HG03108 (cell line): ENCODE measurements around the gene DCN.

Experiments
- ATAC-seq: cut with Tn5 transposase; IDR thresholded peaks from one replicate; pipeline ENCODE4 v1.9.1; 2021; ENCODE audit warnings: moderate library complexity; ENCODE audit not compliant: unreplicated experiment

The DCN gene

GRCh38 chr12:91140026-91140931 is 42.3 kb downstream of the DCN start:
- no peak for ATAC-seq

- no peak for ATAC-seq
Measured at GRCh38 chr12:91139286-91139685, 43.3 kb downstream of the DCN start.

GRCh38 chr12:91138337-91138920 is 44.2 kb downstream of the DCN start:
- ATAC-seq = no peak

- no peak for ATAC-seq
Measured at GRCh38 chr12:91133871-91134270, 48.7 kb downstream of the DCN start.

- ATAC-seq = no peak
Measured at GRCh38 chr12:91129662-91130362, 52.8 kb downstream of the DCN start.

GRCh38 chr12:91127751-91128150 is 54.9 kb downstream of the DCN start:
- no peak for ATAC-seq

- ATAC-seq = no peak
Measured at GRCh38 chr12:91127306-91127705, 55.3 kb downstream of the DCN start.

GRCh38 chr12:91126516-91126915 is 56.1 kb downstream of the DCN start:
- ATAC-seq = no peak

- ATAC-seq = no peak
Measured at GRCh38 chr12:91123236-91123916, 59.2 kb downstream of the DCN start.

- no peak for ATAC-seq
Measured at GRCh38 chr12:91120781-91121180, 61.8 kb downstream of the DCN start.

GRCh38 chr12:91119089-91119488 is 63.5 kb downstream of the DCN start:
- no peak for ATAC-seq

- no peak for ATAC-seq
Measured at GRCh38 chr12:91113621-91114020, 69.0 kb downstream of the DCN start.

- ATAC-seq = no peak
Measured at GRCh38 chr12:91111366-91112325, 71.0 kb downstream of the DCN start, which contains the start of gene LUM. Gene LUM, minus strand, starts transcription at chr12:91111494. Its CDS starts 2,515 bp downstream, at chr12:91108979.

- no peak for ATAC-seq
Measured at GRCh38 chr12:91110311-91110924, 72.2 kb downstream of the DCN start.

- ATAC-seq = no peak
Measured at GRCh38 chr12:91109581-91110310, 72.9 kb downstream of the DCN start.

- ATAC-seq = no peak
Measured at GRCh38 chr12:91109148-91109564, 73.5 kb downstream of the DCN start.

- no peak for ATAC-seq
Measured at GRCh38 chr12:91108196-91108755, 74.3 kb downstream of the DCN start.

GRCh38 chr12:91106283-91106682 is 76.3 kb downstream of the DCN start:
- no peak for ATAC-seq

- ATAC-seq = no peak
Measured at GRCh38 chr12:91105807-91106206, 76.8 kb downstream of the DCN start.
